HG02885 (cell line): ENCODE data around the gene TBC1D22A.
"Not testable (repeated sequence)": the region's sequence is repeated elsewhere in the genome, so short reads cannot be mapped to it uniquely, and the experiment has no call there.

Source experiments
- ATAC-seq: cut with Tn5 transposase; IDR thresholded peaks from one replicate; pipeline ENCODE4 v1.9.1; 2021; ENCODE audit warnings: mild to moderate bottlenecking; ENCODE audit not compliant: unreplicated experiment, poor library complexity

Gene TBC1D22A

DNA sequence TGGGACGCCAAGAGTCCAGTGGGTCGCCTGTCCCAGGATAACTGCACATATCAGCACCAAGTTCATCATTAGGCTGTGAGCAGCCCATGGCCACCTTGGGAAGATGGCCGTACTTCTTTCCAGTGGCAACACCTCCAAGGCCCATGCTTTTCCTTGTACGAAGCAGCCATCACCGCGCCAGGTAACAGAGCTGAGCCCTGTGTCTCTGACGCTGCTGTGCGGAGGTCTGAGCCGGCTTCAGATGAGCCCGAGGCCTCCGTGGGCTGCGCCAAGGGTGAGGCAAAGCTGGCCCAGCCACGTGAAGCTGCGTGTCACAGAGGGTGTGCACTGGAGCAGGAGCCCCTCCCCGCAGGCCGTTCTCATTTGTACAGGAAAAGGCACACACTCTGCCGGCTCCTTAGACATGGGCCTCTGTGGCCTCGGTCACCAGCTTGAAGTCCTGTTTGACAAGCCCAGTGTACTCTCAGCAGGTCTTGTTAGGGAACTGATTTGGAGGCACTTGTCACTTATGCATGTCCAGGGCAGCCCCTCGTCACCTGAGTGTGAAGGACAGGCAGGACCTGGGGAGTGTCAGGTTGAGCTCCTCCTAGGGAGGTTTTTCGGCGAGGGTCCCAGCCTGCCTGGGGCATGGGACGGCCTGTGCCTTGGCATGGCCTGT, 401.5 kb downstream of the TBC1D22A start:
- no peak for ATAC-seq

DNA sequence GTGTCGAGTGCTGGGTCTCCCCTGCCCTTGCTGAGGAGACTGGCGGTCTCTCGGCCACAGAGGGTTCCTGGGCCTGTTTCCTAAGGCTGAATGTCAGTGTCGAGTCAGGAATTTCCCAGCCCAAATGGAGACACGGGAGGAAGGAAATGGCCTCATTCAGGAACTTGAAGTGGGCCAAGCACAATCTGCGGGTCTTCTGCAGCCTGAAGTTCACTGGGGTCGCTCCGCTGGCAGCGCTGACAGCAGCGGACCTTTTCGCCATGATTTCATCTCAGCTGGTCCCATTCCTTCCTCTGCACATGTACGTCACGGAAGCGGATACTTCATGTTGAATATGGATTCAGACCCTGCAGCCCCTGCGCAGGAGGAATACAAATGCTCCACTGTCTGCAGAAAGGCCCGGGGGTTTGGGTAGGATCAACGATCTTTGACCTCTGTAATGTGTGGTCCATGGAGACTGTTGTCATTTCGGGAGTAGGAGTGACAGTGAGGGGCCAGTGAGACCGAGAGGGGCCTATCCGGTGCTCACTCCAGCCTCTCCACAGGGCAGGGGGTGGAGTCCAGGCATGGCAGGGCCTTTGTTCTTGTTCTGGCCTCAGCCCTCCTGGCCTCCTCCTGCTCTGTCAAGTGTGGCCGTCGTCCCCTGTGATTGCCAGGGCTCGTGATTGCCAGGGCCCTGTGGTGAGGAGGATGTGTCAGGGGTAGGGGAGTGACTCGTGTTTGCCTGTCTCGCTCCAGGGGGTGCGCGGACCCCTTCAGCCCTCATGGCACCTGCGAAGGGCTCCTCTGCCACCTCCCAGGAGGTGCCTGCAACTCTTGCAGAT, 402.3 kb downstream of the TBC1D22A start:
- ATAC-seq = no peak

DNA sequence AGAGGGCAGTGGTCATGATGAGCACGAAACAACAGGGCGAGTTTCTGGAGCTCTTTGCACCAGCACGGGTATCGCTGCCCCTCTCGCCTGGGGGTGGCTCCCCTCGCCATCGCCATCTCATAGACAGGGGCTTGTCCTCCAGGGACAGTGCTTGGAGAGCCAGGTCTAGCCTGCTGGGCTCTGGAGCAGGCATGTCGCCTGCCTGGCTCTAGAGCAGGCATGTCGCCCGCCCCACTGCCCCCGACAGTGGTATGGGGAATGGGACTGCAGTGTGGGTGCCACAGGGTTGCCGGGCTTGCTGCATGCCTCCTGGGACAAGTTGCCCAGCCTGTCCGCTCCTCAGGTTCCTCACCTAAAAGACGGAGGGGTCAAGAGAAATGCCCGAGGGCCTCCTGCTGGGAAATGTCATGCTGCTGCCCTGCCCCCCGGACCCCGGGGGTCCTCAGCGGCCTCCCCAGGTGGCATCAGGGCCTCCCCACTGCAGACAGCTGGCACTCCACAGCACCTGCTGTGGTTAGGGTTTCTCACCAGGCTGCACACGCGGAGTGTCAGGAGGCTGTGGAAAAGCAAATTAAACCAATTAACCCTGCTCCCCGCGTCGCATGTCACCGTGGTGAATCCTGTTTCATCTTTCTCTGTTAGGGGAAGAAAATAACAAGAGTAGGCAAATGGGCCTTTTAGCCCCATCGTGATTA, 403.0 kb downstream of the TBC1D22A start:
- ATAC-seq = no peak

DNA sequence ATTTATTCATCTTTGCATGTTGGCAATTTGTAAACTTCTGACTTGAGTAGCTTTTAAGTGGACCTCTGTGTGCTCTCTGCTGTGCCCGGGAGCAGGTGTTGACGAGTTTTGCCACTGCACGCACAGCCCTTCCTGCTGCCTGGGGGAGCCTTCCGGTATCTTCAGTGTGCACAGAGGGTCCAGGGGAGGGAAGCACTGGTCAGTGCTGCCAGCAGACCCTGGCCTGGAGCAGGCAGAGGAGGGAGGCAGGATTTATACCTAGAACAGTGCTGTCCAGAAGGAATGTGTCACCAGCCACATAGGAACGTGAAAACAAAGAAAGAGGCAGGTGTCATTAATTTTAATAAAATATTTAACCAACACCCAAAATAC, 403.6 kb downstream of the TBC1D22A start:
- ATAC-seq = no peak

DNA sequence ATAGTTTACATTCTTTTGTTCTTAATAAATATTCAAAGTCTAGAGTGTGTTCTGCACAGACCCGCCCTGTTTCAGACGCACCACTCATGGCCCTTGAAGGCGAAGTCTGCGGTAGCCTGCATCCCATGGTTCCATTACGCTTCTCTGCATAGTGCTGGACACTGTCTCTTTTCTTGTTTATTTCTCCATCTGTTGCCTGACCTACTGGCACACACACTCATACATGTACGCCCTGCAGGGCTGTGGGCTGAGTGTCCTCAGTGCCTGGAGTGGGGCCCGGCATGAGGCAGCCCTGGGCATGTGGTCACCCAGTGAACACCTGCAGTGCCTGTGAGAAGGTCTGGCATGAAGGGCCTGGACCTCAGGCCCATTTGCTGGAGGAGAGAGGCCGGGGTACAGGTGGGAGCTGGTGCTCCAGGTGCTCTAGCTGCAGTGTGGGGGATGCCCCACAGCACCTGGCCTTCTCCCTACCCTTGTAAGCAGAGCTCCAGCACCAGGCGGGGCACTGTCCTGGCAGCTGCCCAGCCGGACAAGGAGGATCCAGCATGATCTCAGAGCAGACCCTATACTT, 404.1 kb downstream of the TBC1D22A start:
- no peak for ATAC-seq

DNA sequence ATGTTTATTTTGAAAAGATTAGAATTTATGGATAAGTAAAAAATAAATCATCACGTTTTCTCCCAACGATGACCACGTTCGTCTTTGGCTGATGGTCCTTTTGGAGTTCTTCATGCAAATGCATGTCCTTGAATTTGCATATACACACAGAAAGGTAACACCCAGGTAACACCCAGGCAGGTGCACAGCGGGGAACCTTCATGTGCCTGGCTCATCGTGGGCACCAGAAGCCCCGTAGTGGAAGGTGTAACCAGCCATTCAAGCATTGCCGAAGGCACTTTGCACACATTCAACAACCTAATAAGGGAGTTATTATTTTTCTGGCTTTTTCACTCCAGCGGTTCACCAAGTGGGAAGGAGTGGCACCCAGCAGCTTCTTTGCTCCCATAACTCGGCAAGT, 404.6 kb downstream of the TBC1D22A start:
- no peak for ATAC-seq

DNA sequence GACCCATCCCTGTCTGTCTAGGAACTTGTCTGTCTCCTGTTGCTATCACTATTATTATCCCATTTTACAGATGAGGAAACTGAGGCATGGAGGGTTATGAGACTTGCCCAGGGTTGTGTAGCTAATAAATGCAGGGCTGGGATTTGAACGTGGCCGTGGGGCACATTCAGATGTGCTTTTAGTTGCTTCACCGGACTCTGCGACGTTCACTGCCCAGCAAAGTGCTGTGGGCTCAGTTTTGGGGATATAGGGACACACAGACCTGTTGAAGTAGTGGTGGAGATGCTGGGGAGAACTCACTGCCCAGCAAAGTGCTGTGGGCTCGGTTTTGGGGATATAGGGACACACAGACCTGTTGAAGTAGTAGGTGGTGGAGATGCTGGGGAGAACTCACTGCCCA, 405.5 kb downstream of the TBC1D22A start:
- ATAC-seq = not testable (repeated sequence)

DNA sequence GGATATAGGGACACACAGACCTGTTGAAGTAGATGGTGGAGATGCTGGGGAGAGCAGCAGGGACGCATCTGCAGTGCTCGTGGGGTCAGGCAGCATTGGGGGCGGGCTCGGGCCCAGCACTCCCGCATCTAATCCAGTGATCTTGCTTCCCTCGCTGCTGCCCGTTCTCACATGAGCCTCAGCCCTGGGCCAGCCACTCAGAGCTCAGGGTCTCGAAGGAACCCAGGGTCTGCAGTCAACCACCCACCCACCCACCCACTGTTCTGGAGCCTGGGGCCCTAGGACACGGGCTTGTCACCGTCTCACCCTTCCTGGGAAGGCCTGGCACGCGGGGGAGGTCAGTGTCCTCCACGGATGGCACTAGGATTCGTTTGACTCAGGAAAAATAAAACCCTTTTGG, 406.0 kb downstream of the TBC1D22A start:
- ATAC-seq = no peak

DNA sequence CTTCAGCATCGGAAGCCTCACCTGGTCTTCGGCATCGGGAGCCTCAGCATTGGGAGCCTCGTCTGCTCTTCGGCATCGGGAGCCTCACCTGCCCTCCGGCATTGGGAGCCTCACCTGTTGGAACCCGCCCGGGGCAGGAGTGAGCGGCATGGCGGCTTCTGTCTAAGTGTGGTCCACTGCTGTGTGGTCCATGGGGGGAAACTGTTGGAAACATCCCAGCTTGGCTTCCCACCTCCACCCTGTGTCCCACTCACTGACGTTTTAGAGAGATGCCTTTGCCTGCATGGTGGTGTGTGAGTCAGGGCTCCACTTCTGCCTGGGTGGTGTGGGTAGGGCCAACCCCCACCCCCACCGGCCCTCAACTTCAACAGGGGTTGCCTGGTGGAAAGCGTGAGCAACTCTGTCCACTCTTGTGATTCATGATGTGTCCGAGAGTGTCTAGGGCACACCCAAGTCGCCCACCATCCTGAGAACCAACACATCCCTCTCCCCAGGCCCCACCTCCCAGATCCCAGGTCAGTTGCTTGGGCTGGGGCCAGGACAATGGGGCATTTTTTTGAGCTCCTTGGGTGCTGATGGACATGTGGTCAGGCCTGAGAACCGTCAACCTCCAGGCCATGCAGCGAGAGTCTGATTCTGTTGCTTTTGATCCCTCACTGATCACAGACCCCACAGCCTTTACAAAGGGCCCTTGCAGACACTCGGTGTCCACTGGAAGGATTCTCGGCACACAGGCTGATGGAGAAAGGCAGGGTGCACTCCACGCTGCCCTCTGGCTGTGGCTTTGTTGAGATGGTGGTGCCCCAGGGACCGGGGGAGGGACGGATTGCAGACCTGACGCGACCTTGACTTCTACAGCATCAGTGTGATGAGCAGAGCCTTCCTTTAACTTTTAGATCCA, 406.7 kb downstream of the TBC1D22A start:
- no peak for ATAC-seq

DNA sequence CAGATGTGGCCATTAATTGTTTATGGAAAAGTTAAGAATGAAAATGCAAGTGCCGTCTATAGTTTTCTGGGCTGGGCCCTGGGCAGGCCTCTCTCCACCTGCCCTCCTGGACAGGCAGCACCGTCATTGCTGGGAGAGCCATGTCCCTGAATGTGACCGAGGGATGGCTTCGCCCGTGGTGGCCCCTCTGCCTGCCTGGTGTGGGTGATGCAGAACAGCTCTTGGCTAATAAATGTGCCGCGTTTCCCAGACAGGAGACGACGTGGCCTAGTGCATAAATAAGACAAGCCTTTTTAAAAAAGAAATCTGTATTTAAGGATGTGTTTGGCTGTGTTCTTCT, 407.3 kb downstream of the TBC1D22A start:
- ATAC-seq = no peak

DNA sequence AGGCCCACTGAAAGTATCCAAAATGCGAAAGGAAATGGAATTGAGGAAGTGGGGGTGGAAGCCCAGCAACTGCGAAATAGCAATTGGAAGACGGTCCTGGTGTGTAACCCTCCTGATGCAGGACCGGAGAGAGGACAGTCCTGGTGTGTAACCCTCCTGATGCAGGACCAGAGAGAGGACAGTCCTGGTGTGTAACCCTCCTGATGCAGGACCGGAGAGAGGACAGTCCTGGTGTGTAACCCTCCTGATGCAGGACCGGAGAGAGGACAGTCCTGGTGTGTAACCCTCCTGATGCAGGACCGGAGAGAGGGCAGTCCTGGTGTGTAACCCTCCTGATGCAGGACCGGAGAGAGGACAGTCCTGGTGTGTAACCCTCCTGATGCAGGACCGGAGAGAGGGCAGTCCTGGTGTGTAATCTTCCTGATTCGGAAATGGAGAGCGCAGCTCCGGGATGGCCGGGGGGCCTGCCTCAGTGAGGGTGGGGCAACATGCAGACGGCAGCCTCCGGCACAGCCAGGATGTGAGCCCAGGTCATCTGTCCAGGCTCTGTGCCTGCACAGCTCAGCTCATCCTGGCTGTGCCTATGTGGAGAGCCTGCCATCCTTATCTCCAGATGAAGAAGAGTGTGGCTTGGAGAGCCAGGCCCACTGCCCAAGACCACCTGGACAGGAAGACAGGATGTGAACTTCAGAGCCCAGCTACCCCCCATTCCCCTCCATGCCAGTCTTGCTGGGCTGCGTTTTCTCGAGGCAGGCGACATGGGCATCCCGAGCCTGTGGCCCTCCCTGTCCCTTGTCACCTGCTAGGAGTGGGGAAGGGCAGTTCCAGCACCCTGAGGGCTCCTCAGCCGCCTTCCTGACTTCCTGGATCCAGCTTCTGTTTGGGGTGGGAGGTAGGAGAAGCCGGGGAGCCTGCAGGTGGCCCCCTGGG, 408.3 kb downstream of the TBC1D22A start:
- not testable (repeated sequence) for ATAC-seq

DNA sequence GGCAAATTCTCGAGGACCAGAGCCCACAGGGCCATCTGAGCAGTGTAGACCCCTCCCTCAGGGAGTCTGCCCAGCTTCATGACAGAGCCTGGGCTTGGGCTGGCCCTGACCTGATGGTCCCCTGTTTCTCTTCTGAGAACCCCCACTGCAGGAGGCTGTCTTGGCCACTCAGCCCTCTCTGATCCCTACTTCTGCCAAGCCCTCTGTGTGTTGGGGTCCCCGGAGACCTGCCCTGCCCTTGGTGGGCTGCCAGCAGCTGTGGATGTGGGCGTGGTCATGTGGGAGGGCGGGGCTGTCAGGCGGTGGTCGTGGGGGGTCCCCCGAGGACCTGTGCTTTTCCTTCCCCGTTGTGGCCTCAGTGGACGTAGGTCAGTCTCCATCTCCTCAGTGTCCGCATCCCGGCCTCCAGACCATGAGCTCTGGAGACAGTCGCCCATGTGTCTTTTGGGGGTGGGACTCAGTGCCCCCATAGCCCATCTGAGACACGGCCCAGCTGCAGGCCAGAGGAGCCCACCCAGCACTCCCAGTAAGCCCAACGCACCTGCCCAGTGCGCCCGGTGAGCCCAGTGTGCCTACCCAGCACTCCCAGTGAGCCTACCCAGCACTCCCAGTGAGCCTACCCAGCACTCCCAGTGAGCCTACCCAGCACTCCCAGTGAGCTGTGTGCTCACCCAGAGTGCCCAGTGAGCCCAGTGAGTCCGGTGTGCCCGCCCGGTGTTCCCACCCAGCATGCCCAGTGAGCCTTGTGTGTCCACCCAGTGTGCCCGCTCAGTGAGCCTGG, 409.2 kb downstream of the TBC1D22A start:
- ATAC-seq = no peak

DNA sequence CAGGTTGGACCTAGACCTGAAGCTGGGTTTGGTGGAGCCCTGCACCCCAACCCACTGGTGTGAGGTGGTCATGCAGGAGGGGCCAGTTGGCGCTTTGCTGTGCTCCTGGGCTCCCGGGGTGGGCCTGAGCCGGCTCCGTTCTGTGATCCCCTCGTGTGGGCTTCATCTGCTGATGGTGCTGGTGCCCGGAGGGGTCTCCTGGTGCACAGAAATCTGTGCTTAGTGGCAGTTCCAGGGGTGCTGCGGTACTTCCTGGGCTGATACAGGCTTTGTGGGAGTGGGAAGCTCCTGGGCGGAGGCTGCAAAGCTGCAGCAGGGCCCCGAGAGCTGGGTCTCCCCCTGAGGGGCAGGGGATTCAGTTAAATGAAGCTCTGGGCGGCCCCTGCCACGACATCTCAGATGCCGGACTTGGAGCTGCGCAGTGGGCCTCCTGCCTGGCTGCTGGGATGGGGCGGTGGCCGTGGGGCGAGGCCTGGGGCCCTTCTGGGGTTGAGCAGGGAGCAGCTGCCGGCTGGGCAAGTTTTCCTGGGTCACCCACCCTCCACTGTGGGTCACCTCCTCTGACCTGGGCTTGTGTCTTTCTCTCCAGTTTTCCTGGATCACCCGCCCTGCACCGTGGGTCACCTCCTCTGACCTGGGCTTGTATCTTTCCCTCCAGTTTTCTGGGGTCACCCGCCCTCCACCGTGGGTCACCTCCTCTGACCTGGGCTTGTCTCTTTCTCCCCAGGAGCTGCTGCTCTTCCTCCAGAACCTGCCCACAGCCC, 410.5 kb downstream of the TBC1D22A start:
- no peak for ATAC-seq

DNA sequence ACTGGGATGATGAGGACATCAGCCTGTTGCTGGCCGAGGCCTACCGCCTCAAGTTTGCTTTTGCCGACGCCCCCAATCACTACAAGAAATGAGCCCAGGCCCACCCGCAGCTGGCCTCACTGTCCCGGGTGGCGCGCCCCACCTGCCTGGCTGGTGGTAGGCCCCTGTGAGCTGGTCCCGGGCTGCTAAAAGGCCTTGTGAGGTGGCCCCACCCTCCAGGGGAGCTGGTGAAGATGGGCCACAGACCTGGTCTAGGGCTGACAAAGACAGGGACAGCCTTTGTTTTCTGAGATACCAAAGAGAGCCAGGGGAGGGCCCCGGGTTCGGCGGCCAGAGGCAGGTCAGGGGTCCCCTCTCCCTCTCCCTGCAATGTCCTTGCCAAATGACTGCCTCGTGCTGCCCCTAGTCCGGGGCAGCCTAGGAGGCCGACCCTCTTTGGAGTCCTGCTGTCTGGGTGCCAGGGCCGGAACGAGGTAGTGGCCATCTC, 411.1 kb downstream of the TBC1D22A start:
- no peak for ATAC-seq

DNA sequence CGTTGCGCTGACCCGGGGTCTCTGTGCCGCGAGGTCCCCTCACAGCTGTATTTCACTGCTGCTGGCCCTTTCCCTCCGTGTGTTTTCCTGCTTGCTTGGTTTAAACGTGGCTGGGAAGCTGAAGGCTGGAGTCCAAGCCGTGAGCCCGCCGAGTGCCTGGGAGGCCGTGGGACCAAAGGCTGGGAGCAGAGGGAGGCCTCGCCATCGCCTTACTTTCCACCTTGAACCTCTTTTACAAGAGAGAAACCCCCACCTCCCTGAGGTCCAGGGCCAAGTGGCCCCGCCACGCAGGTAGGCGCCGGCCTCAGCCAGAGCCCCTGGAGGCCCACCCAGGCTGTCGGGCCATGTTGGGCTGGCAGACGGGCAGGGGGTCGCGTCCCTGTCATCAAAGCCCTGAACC, 411.6 kb downstream of the TBC1D22A start:
- no peak for ATAC-seq

DNA sequence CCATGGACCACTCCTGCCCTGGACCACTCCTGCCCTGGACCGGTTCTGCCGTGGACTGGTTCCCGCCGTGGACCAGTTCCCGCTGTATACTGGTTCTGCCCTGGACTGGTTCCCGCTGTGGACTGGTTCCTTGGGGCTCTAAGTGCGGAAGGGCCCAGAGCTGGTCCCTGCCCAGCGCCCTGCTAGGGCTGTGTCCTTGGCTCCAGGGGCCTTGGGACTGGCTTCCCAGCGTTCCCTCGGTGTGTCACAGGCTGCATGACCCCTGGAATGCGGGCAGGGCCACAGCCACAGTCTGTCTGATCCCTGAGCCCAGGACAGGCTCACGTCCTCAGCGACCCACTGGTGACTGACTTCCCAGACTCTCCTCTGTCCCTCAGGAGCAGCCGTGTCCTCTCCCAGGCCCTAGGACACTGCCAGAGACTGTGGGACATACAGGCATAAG, 412.2 kb downstream of the TBC1D22A start:
- no peak for ATAC-seq
